HG03159 (cell line): ENCODE data around the gene ZNF416.
A peak's percentile ranks its signal among the peaks of the same experiment; 100 is the strongest.

Experiments
- ATAC-seq: cut with Tn5 transposase; IDR thresholded peaks from one replicate; pipeline ENCODE4 v1.9.1; 2021; ENCODE audit warnings: mild to moderate bottlenecking, moderate library complexity; ENCODE audit not compliant: unreplicated experiment

The ZNF416 gene

GRCh38 chr19:57559404-57560025 is 19.2 kb downstream of the ZNF416 start, which contains the start of gene ZNF550:
TSS of gene ZNF550 (minus strand) at chr19:57559863. CDS start at chr19:57559682, 181 bp downstream.
- peak; percentile 93 for ATAC-seq

GRCh38 chr19:57559008-57559403 is 19.7 kb downstream of the ZNF416 start:
- no peak for ATAC-seq

GRCh38 chr19:57558525-57558924 is 20.2 kb downstream of the ZNF416 start:
- ATAC-seq: no peak

- no peak for ATAC-seq
Observed at GRCh38 chr19:57557659-57558058, 21.1 kb downstream of the ZNF416 start.

- no peak for ATAC-seq
Observed at GRCh38 chr19:57552432-57552831, 26.3 kb downstream of the ZNF416 start.

- no peak for ATAC-seq
Observed at GRCh38 chr19:57546513-57546912, 32.2 kb downstream of the ZNF416 start.

- ATAC-seq: no peak
Observed at GRCh38 chr19:57537953-57538547, 40.7 kb downstream of the ZNF416 start.

- ATAC-seq: peak; percentile 99
Observed at GRCh38 chr19:57527136-57527881, 51.4 kb downstream of the ZNF416 start, which contains the start of gene ZNF549. TSS of gene ZNF549 (plus strand) at chr19:57527356. CDS start at chr19:57527574, 218 bp downstream.
